Keratinocyte (primary cell): Measurements from ENCODE around the gene RAG2. TPM values are rescaled to one million over a fixed set of nuclear protein-coding genes. Genes with fewer than 3 reads are reported as not detected.

Experiments used
- DNase-seq: peaks from one replicate; pipeline ENCODE4 v3.0.0-alpha.2; 2011; ENCODE audit warnings: low read depth, missing footprints, low spot score
- FAIRE-seq: peaks from 2 replicates; lab custom pipeline; 2011; peaks lifted over from hg19 to GRCh38; lab: Jason Lieb, UNC
- H2AFZ ChIP-seq: 2 replicates; pipeline ENCODE4 v1.6.0; 2012; ENCODE audit warnings: low read length, control low read depth, inconsistent platforms; ENCODE audit not compliant: control insufficient read depth
- H3K27ac ChIP-seq: 2 replicates; pipeline ENCODE4 v1.5.1; 2011; ENCODE audit warnings: low read length; ENCODE audit not compliant: control insufficient read depth, insufficient read depth
- H3K27me3 ChIP-seq: 3 replicates; pipeline ENCODE4 v1.6.0; 2011; ENCODE audit warnings: low read length; ENCODE audit not compliant: control insufficient read depth, insufficient read depth; ENCODE audit errors: extremely low read depth
- H3K36me3 ChIP-seq, 2 experiments: 2 replicates in 1 of 2; 3 replicates in 1 of 2; pipeline ENCODE4 v1.5.1; 2011; ENCODE audit warnings: low read length in 2 of 2, mild to moderate bottlenecking in 1 of 2; ENCODE audit not compliant: control insufficient read depth in 2 of 2, insufficient read depth in 2 of 2; ENCODE audit errors: extremely low read depth in 1 of 2
- H3K4me1 ChIP-seq: 3 replicates; pipeline ENCODE4 v1.5.1; 2011; ENCODE audit warnings: low read length; ENCODE audit not compliant: control insufficient read depth, insufficient read depth; ENCODE audit errors: extremely low read depth
- H3K4me2 ChIP-seq: 3 replicates; pipeline ENCODE4 v1.6.0; 2011; ENCODE audit warnings: low read depth, low read length; ENCODE audit not compliant: control insufficient read depth, insufficient read depth; ENCODE audit errors: extremely low read depth
- H3K4me3 ChIP-seq, 3 experiments: fragments of 200-600 bp in 1 of 3; sonication (generic) in 1 of 3; 2 replicates in 2 of 3; 3 replicates in 1 of 3; pipeline ENCODE4 v1.5.1; 2011 to 2016; ENCODE audit warnings: low read length in 3 of 3, mild to moderate bottlenecking in 3 of 3, control low read depth in 2 of 3, inconsistent platforms in 1 of 3, low read depth in 1 of 3, mixed read lengths in 1 of 3, mixed run types in 1 of 3, moderate library complexity in 1 of 3; ENCODE audit not compliant: control insufficient read depth in 2 of 3, insufficient read depth in 2 of 3; ENCODE audit errors: extremely low read depth in 1 of 3
- H3K79me2 ChIP-seq: 2 replicates; pipeline ENCODE4 v1.6.0; 2012; ENCODE audit warnings: low read length; ENCODE audit not compliant: control insufficient read depth, insufficient read depth
- H3K9ac ChIP-seq: 3 replicates; pipeline ENCODE4 v1.6.0; 2011; ENCODE audit warnings: low read length; ENCODE audit not compliant: control insufficient read depth, insufficient read depth; ENCODE audit errors: extremely low read depth
- H3K9me1 ChIP-seq: 3 replicates; pipeline ENCODE4 v1.6.0; 2011; ENCODE audit warnings: low read length; ENCODE audit not compliant: control insufficient read depth, insufficient read depth; ENCODE audit errors: extremely low read depth
- H3K9me3 ChIP-seq: 2 replicates; pipeline ENCODE4 v1.5.1; 2012; ENCODE audit warnings: low read depth, low read length; ENCODE audit not compliant: control insufficient read depth
- H4K20me1 ChIP-seq: 3 replicates; pipeline ENCODE4 v1.6.0; 2011; ENCODE audit warnings: low read length; ENCODE audit not compliant: control insufficient read depth, insufficient read depth; ENCODE audit errors: extremely low read depth
- CTCF ChIP-seq, 3 experiments: IDR thresholded peaks in 1 of 3; conservative IDR thresholded peaks in 1 of 3; optimal IDR thresholded peaks in 1 of 3; 2 replicates in 2 of 3; 3 replicates in 1 of 3; pipeline versions ENCODE3 to v1.5.1; 2011; ENCODE audit warnings: low read length in 3 of 3, mild to moderate bottlenecking in 3 of 3, moderate library complexity in 2 of 3, control low read depth in 1 of 3, inconsistent platforms in 1 of 3; ENCODE audit not compliant: insufficient read depth in 2 of 3; ENCODE audit errors: extremely low read depth in 1 of 3
- EZH2 ChIP-seq: IDR thresholded peaks from one replicate; pipeline ENCODE4 v1.6.1; 2012; ENCODE audit warnings: inconsistent platforms, mild to moderate bottlenecking, low read length, moderate library complexity
- dilution Hi-C: fragments of 300-500 bp; cut with MboI; formaldehyde crosslinking; loops from one replicate; pipeline ENCODE4 v1.7.0; 2020; ENCODE audit warnings: low sequenced_read_pairs; ENCODE audit not compliant: extremely low pct_ligation_motif_present
- polyA plus RNA-seq, 5 experiments: library from polyadenylated mRNA; depleted of rRNA in 3 of 5; stranded (reverse) in 3 of 5; stranded (forward) in 1 of 5; unstranded in 1 of 5; fragments of >200 nt; gene quantifications; 1 replicate in 1 of 5; 2 replicates in 3 of 5; 3 replicates in 1 of 5; pipeline versions ENCODE4 v1.2.1 to v1.2.3, GENCODE V29; 2011 to 2012; ENCODE audit warnings: missing spikeins in 2 of 5, low read depth in 1 of 5, low replicate concordance in 1 of 5

The RAG2 gene
- polyA plus RNA-seq, 1 donor (not counting 4 experiments of a cell fraction or from before 2014, with no cell fraction given) = not detected

DNA sequence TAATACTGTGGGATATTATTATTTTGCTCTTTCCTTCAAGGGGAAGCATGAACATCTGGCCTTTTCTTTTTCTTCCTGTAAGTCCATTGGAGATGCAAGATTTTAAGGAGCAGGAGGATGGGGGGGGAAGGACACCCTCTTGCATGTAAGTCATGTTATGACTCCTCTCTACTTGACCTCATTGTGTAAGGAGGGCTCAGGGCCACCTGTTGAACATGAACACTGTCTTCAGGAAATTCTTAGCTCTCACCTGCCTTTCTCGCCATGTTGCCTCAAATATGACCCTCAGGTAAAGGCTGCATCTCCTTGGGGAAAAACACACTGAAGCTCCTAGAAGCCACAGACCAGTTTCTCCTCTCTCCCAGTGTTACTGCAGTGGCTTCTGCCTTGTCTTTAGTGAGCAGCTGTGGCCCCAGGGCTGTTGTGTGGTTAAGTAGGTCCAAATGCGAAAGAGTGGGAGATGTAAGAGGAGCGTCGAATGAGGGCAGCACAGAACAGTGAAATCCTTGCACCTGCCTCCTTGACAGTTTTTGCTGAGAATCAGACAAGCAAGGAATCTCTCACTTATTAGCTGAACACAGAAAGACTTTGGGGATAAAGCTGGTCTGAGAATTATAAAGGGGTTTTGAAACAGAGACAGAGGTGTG, 31.5 kb downstream of the RAG2 start:
- peaks cover 6% of the 10 kb centered on the region for H3K27me3 ChIP-seq
- FAIRE-seq (no peak), DNase-seq (no peak)
- H3K4me1 ChIP-seq = no peaks in the 10 kb centered on the region
- no peak for TF ChIP-seq EZH2
- no peak for TF ChIP-seq CTCF (optimal IDR thresholded peaks at IDR 0.05 in 1 of 3, IDR thresholded peaks at IDR 0.05 in 1 of 3, conservative IDR thresholded peaks at IDR 0.05 in 1 of 3; ENCODE audit: extremely low read depth in 1 of 3, insufficient read depth in 2 of 3, low read length in 3 of 3)
- dilution Hi-C loops = no loop called here
- H3K79me2 ChIP-seq = no peaks in the 10 kb centered on the region
- H2AFZ ChIP-seq = no peak overlapping the region
- H3K4me3 ChIP-seq = no peak overlapping the region
- H3K4me2 ChIP-seq = no peak overlapping the region
- H3K9me1 ChIP-seq = no peaks in the 10 kb centered on the region
- H4K20me1 ChIP-seq = no peaks in the 10 kb centered on the region
- H3K9ac ChIP-seq = no peak overlapping the region
- no peaks in the 10 kb centered on the region for H3K36me3 ChIP-seq
- no peak overlapping the region for H3K27ac ChIP-seq
- no peaks in the 10 kb centered on the region for H3K9me3 ChIP-seq

DNA sequence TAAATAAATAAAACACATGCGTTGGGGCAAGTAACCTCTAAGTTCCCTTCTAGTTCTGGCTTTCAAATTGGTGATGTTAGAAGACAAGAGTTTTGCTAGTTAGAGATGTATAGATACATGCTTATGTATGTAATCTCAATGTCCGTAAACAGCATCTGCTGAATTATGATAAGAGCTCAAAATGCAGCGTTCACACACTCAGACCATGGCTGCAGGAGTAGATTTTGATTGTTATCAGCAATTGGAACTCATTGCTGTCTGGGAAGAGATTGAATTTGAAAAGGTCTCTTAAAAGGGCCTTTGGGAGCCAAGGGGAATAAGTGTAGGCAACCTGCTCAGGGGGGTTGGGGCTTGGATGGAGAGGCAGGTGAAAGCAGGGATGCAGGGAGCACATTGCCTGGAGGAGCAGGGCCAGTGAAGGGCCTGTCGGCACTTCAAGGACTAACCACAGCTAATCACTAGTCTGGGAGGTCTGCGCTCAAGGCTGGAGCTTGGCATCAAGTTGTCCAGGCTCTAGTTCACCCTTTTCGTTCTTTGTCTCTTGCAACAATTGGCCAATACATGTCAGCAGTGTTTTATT, 32.9 kb downstream of the RAG2 start:
- Histone ChIP-seq H3K36me3 (no peaks in the 10 kb centered on the region), H3K27ac (no peak overlapping the region), H3K9me3 (no peaks in the 10 kb centered on the region), H3K9me1 (no peaks in the 10 kb centered on the region), H3K4me1 (no peaks in the 10 kb centered on the region), H2AFZ (no peak overlapping the region), H3K79me2 (no peaks in the 10 kb centered on the region), H3K4me3 (no peak overlapping the region), H4K20me1 (no peaks in the 10 kb centered on the region), H3K9ac (no peak overlapping the region), H3K4me2 (peak overlapping the region; percentile 43), H3K27me3 (peaks cover 6% of the 10 kb centered on the region)
- dilution Hi-C loops = no loop called here
- DNase-seq (no peak), FAIRE-seq (no peak)
- TF ChIP-seq EZH2 (no peak), CTCF (optimal IDR thresholded peaks at IDR 0.05 in 1 of 3, IDR thresholded peaks at IDR 0.05 in 1 of 3, conservative IDR thresholded peaks at IDR 0.05 in 1 of 3; ENCODE audit: extremely low read depth in 1 of 3, insufficient read depth in 2 of 3, low read length in 3 of 3) (no peak)
